ENCODE data around the gene GDA. TPM values are rescaled to one million over a fixed set of nuclear protein-coding genes. Genes with fewer than 3 reads are reported as not detected.

Gene GDA
- total and polyA plus RNA-seq, 3 experiments from 2014 or later, result not detected

DNA sequence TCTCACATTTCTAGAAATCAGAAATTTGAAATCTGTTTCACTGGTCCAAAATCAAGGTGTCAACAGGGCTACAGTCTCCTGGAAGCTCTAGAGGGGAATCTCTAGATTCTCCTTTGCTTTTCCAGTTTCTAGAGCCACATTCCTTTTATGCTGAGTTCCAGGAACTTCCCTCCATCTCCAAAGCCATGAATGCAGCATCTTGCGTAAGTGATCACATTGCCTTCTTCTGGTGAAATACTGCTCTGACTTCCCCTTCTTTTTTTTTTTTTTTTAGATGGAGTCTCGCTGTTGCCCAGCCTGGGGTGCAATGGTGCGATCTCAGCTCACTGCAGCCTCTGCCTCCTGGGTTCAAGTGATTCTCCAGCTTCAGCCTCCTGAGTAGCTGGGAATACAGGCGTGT is 23.8 kb downstream of the GDA start:
- Mint-ChIP-seq H3K27ac (no peak overlapping the region), H3K9me3 (peaks cover 0 to 3% (median 0%) of the 10 kb centered on the region in 5 donors), H3K27me3 (peaks cover 4 to 5% of the 10 kb centered on the region in 2 donors), H3K4me1 (no peaks in the 10 kb centered on the region), H3K36me3 (no peaks in the 10 kb centered on the region), H3K4me3 (no peak overlapping the region)
- Histone ChIP-seq H3K4me3 (ENCODE audit: low read length) (no peak overlapping the region), H3K27ac (ENCODE audit: low read depth, low read length) (no peak overlapping the region), H3K4me1 (ENCODE audit: insufficient read depth, low read length) (no peaks in the 10 kb centered on the region), H3K27me3 (ENCODE audit: insufficient read depth, low read length, poor library complexity, severe bottlenecking) (no peaks in the 10 kb centered on the region), H3K36me3 (ENCODE audit: insufficient read depth, low read length) (no peaks in the 10 kb centered on the region), H3K9me3 (ENCODE audit: low read length) (no peaks in the 10 kb centered on the region)
- ChIA-PET CTCF (no interaction called here), POLR2A (no interaction called here)
- DNase-seq, result no peak

DNA sequence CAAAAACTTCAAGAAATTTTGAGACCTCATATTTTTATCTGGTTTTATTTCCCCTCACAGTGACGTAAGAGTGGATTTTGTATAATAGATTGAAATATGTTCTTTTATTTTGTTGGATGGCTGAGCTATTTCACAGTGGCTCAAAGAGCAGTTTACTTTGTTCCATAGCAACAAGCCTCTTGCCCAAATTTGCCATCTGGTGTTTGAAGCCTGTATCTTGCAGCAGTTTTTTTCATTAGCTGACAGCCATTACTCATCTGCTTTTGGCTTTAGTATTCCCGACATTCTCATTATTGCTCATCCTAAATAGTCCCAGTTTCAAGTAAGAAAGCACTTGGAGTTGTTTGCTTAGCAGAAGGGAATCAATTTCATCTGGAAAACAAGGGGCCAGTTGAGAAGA is 36.3 kb downstream of the GDA start:
- no peak overlapping the region for H3K4me3 Mint-ChIP-seq
- H3K36me3 ChIP-seq (ENCODE audit: insufficient read depth, low read length), result no peaks in the 10 kb centered on the region
- H3K27me3 ChIP-seq (ENCODE audit: insufficient read depth, low read length, poor library complexity, severe bottlenecking), result no peaks in the 10 kb centered on the region
- CTCF ChIA-PET, result no interaction called here
- peaks cover 6 to 12% of the 10 kb centered on the region in 2 donors for H3K27me3 Mint-ChIP-seq
- H3K27ac ChIP-seq (ENCODE audit: low read depth, low read length), result no peak overlapping the region
- no peak overlapping the region for H3K4me3 ChIP-seq (ENCODE audit: low read length)
- no peaks in the 10 kb centered on the region for H3K9me3 ChIP-seq (ENCODE audit: low read length)
- peaks cover 0 to 4% (median 0%) of the 10 kb centered on the region in 5 donors for H3K9me3 Mint-ChIP-seq
- H3K4me1 ChIP-seq (ENCODE audit: insufficient read depth, low read length), result no peaks in the 10 kb centered on the region
- POLR2A ChIA-PET, result no interaction called here
- H3K4me1 Mint-ChIP-seq, result no peaks in the 10 kb centered on the region
- H3K27ac Mint-ChIP-seq, result no peak overlapping the region
- DNase-seq, result no peak
- H3K36me3 Mint-ChIP-seq, result no peaks in the 10 kb centered on the region

DNA sequence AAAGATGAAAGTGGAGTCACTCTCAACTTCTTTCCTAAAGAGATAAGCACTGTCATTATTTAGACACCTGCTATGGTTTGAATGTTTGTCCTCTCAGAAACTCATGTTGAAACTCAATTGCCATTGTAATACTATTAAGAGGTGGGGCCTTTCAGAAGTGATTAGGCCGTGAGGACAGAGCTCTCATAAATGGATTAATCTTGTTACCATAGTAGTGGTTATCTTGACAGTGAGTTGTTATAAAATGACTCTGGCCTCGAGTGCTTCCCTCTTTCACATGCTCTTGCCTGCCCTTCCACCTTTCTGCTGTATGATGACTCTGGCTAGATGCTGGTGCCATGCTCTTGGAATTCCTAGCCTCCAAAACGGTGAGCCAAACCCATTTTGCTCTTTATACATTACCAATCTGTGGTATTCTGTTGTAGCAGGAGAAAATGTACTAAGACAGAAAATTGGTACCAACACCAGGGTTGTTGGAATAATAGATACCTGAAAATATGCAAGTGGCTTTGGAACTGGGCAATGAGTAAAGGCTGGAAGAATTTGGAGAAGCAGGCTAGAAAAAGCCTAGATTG is 38.0 kb downstream of the GDA start:
- H3K4me3 Mint-ChIP-seq, result no peak overlapping the region
- no peaks in the 10 kb centered on the region for H3K36me3 Mint-ChIP-seq
- H3K9me3 ChIP-seq (ENCODE audit: low read length), result no peaks in the 10 kb centered on the region
- H3K27ac ChIP-seq (ENCODE audit: low read depth, low read length), result no peak overlapping the region
- H3K4me1 Mint-ChIP-seq, result no peaks in the 10 kb centered on the region
- no peak for DNase-seq
- peaks cover 0 to 3% (median 0%) of the 10 kb centered on the region in 5 donors for H3K9me3 Mint-ChIP-seq
- ChIA-PET POLR2A (no interaction called here), CTCF (no interaction called here)
- H3K4me1 ChIP-seq (ENCODE audit: insufficient read depth, low read length), result no peaks in the 10 kb centered on the region
- no peaks in the 10 kb centered on the region for H3K27me3 ChIP-seq (ENCODE audit: insufficient read depth, low read length, poor library complexity, severe bottlenecking)
- no peaks in the 10 kb centered on the region for H3K36me3 ChIP-seq (ENCODE audit: insufficient read depth, low read length)
- H3K27me3 Mint-ChIP-seq, result peaks cover 6 to 15% of the 10 kb centered on the region in 2 donors
- no peak overlapping the region for H3K27ac Mint-ChIP-seq
- H3K4me3 ChIP-seq (ENCODE audit: low read length), result no peak overlapping the region

DNA sequence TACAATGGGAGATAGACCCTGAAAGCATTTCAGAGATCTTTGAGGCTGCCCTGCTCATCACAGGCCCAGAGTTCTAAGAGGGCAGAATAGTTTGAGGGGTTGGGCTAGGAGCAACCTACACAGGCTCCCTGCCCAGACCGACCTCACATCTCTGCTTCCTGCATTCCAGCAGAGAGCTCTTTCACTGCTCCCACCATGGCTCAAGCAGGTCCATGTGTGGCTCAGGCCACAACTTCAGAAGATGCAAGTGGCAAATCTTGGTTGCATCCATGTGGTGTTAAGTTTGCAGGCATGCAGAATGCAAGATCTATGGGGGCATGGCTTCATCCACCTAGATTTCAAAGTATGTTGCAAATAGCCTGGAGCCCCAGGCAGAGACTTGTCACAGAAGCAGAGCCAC is 39.0 kb downstream of the GDA start:
- DNase-seq, result no peak

DNA sequence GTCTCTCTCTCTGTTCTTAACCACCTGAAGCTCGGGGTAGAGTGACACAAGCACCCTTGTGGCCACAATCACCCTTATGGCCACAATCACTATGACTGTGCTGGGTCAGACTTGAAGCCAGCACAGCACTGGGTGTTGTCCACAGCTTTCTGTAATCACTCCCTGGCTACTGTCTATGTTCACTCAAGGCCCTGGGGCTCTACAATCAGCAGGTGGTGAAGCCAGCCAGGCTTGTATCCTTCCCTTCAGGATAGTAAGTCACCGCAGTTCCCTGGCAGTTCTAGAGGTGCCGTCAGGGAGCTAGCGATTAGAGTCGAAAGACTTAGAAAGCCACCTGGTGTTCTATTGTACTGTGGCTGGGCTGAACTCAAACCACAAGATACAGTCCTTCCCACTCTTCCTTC is 44.2 kb downstream of the GDA start:
- no peaks in the 10 kb centered on the region for H3K4me1 ChIP-seq (ENCODE audit: insufficient read depth, low read length)

More for the DNA sequence above, 39.0 kb downstream of the GDA start:
- H3K4me1 Mint-ChIP-seq, result no peaks in the 10 kb centered on the region
- no peaks in the 10 kb centered on the region for H3K4me1 ChIP-seq (ENCODE audit: insufficient read depth, low read length)
- H3K27ac Mint-ChIP-seq, result no peak overlapping the region
- CTCF ChIA-PET, result no interaction called here
- POLR2A ChIA-PET, result no interaction called here
- H3K4me3 ChIP-seq (ENCODE audit: low read length), result no peak overlapping the region
- no peaks in the 10 kb centered on the region for H3K36me3 ChIP-seq (ENCODE audit: insufficient read depth, low read length)
- peaks cover 7 to 18% of the 10 kb centered on the region in 2 donors for H3K27me3 Mint-ChIP-seq
- no peaks in the 10 kb centered on the region for H3K27me3 ChIP-seq (ENCODE audit: insufficient read depth, low read length, poor library complexity, severe bottlenecking)
- H3K9me3 ChIP-seq (ENCODE audit: low read length), result no peaks in the 10 kb centered on the region
- H3K4me3 Mint-ChIP-seq, result no peak overlapping the region
- no peak overlapping the region for H3K27ac ChIP-seq (ENCODE audit: low read depth, low read length)
- no peaks in the 10 kb centered on the region for H3K36me3 Mint-ChIP-seq
- peaks cover 0 to 4% (median 4%) of the 10 kb centered on the region in 5 donors for H3K9me3 Mint-ChIP-seq

DNA sequence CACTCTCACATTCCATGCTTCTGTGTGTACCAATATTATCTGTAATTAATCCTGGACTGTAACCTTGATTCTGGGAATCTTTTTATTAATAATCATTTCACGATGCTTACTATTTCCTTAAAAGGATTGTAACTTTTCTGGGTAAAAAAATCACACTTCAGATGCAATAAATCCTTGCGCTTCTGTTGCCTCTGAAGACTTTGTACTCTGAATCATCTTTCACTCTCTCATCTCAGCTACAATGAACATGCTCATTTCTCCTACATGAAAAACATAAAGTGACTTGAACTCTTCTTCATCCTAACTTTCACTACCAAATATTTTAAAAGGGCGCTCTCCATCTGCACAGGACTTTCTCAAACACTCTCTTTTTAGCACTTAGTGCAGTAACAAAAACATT is 50.0 kb downstream of the GDA start:
- ChIA-PET POLR2A (no interaction called here), CTCF (no interaction called here)
- H3K36me3 ChIP-seq (ENCODE audit: insufficient read depth, low read length), result no peaks in the 10 kb centered on the region
- no peak overlapping the region for H3K27ac ChIP-seq (ENCODE audit: low read depth, low read length)
- no peaks in the 10 kb centered on the region for H3K27me3 ChIP-seq (ENCODE audit: insufficient read depth, low read length, poor library complexity, severe bottlenecking)
- H3K4me3 ChIP-seq (ENCODE audit: low read length), result no peak overlapping the region
- H3K4me1 ChIP-seq (ENCODE audit: insufficient read depth, low read length), result no peaks in the 10 kb centered on the region
- H3K4me1 Mint-ChIP-seq, result no peaks in the 10 kb centered on the region
- DNase-seq, result no peak
- no peaks in the 10 kb centered on the region for H3K9me3 Mint-ChIP-seq
- H3K36me3 Mint-ChIP-seq, result no peaks in the 10 kb centered on the region
- no peak overlapping the region for H3K4me3 Mint-ChIP-seq
- H3K27ac Mint-ChIP-seq, result no peak overlapping the region
- H3K9me3 ChIP-seq (ENCODE audit: low read length), result no peaks in the 10 kb centered on the region
- peaks cover 4 to 35% of the 10 kb centered on the region in 2 donors for H3K27me3 Mint-ChIP-seq

More for the DNA sequence above, 44.2 kb downstream of the GDA start:
- no peak overlapping the region for H3K27ac Mint-ChIP-seq
- Histone ChIP-seq H3K27ac (ENCODE audit: low read depth, low read length) (no peak overlapping the region), H3K4me3 (ENCODE audit: low read length) (no peak overlapping the region), H3K9me3 (ENCODE audit: low read length) (no peaks in the 10 kb centered on the region), H3K27me3 (ENCODE audit: insufficient read depth, low read length, poor library complexity, severe bottlenecking) (no peaks in the 10 kb centered on the region), H3K36me3 (ENCODE audit: insufficient read depth, low read length) (no peaks in the 10 kb centered on the region)
- CTCF ChIA-PET, result no interaction called here
- no peak overlapping the region for H3K4me3 Mint-ChIP-seq
- no peaks in the 10 kb centered on the region for H3K4me1 Mint-ChIP-seq
- peaks cover 5 to 32% of the 10 kb centered on the region in 2 donors for H3K27me3 Mint-ChIP-seq
- POLR2A ChIA-PET, result no interaction called here
- DNase-seq, result no peak
- H3K36me3 Mint-ChIP-seq, result no peaks in the 10 kb centered on the region
- peaks cover 0 to 7% (median 4%) of the 10 kb centered on the region in 5 donors for H3K9me3 Mint-ChIP-seq

DNA sequence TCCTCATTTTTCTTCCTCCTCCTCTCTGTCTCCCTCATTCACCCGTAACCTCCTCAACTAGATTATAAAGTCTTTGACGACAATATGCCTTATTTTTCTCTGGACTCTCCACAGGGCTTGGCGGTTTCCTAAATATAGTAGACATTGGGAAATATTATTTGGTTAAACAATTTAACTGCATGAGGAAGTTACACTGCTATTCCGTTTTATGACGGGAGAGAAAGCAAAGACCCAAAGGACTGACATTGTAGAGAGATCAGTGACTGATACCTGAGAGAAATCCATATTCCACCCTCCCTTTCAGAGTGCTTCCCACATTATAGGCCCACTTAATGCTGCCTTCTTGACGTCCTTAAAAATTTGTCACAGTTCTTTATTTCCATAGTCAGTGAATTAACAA is 51.2 kb downstream of the GDA start:
- Histone ChIP-seq H3K9me3 (ENCODE audit: low read length) (no peaks in the 10 kb centered on the region), H3K4me1 (ENCODE audit: insufficient read depth, low read length) (no peaks in the 10 kb centered on the region), H3K36me3 (ENCODE audit: insufficient read depth, low read length) (no peaks in the 10 kb centered on the region), H3K27ac (ENCODE audit: low read depth, low read length) (no peak overlapping the region), H3K4me3 (ENCODE audit: low read length) (no peak overlapping the region), H3K27me3 (ENCODE audit: insufficient read depth, low read length, poor library complexity, severe bottlenecking) (no peaks in the 10 kb centered on the region)
- Mint-ChIP-seq H3K4me1 (no peaks in the 10 kb centered on the region), H3K9me3 (no peaks in the 10 kb centered on the region), H3K27ac (no peak overlapping the region), H3K4me3 (no peak overlapping the region), H3K27me3 (peaks cover 4 to 29% of the 10 kb centered on the region in 2 donors), H3K36me3 (no peaks in the 10 kb centered on the region)
- CTCF ChIA-PET, result no interaction called here
- DNase-seq, result no peak
- POLR2A ChIA-PET, result no interaction called here

DNA sequence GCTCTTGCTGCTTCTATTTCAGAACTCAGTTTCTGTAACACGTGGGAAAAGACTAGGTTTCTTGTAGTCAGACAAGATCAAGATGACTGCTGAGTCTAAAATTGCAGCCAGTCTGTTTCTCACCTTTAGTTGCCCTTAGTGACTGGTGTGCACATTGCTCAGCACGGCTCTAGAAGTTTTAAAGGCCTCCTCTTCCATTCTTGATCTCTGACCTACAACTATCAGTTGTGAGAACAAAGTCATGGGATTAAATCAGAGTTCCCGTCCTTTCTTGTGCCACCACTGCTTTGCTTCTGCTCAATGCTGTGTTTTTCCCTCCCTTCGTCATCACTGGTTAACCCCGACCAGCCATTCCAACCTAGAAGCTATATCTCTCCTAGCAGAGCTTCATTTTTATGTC is 52.8 kb downstream of the GDA start:
- Mint-ChIP-seq H3K36me3 (no peaks in the 10 kb centered on the region), H3K27ac (no peak overlapping the region), H3K4me1 (no peaks in the 10 kb centered on the region), H3K27me3 (peaks cover 4 to 24% of the 10 kb centered on the region in 2 donors), H3K9me3 (no peaks in the 10 kb centered on the region), H3K4me3 (no peak overlapping the region)
- no peaks in the 10 kb centered on the region for H3K36me3 ChIP-seq (ENCODE audit: insufficient read depth, low read length)
- POLR2A ChIA-PET, result no interaction called here
- CTCF ChIA-PET, result no interaction called here
- no peak overlapping the region for H3K4me3 ChIP-seq (ENCODE audit: low read length)
- no peak for DNase-seq
- no peaks in the 10 kb centered on the region for H3K9me3 ChIP-seq (ENCODE audit: low read length)
- H3K27me3 ChIP-seq (ENCODE audit: insufficient read depth, low read length, poor library complexity, severe bottlenecking), result no peaks in the 10 kb centered on the region
- no peaks in the 10 kb centered on the region for H3K4me1 ChIP-seq (ENCODE audit: insufficient read depth, low read length)
- H3K27ac ChIP-seq (ENCODE audit: low read depth, low read length), result no peak overlapping the region

Measured in CD8-positive, alpha-beta memory T cell (primary cell).